ENCODE measurements around the gene TBPL2.
"Not testable (repeated sequence)": the region's sequence is repeated elsewhere in the genome, so short reads cannot be mapped to it uniquely, and the experiment has no call there.

Gene TBPL2

GRCh38 chr14:55399852-55400251, 40.6 kb downstream of the TBPL2 start:
- DNase-seq = no peak

GRCh38 chr14:55399183-55399582, 41.2 kb downstream of the TBPL2 start:
- DNase-seq = no peak

- DNase-seq = no peak
Observed at GRCh38 chr14:55398679-55399078, 41.7 kb downstream of the TBPL2 start.

GRCh38 chr14:55389330-55389729, 51.1 kb downstream of the TBPL2 start:
- no peak for DNase-seq

GRCh38 chr14:55388160-55388559, 52.3 kb downstream of the TBPL2 start:
- no peak for DNase-seq

GRCh38 chr14:55387121-55387520, 53.3 kb downstream of the TBPL2 start:
- no peak for DNase-seq

GRCh38 chr14:55386037-55386808, 54.2 kb downstream of the TBPL2 start:
- DNase-seq = no peak

GRCh38 chr14:55384536-55384935, 55.9 kb downstream of the TBPL2 start:
- DNase-seq = no peak

- DNase-seq = no peak
Observed at GRCh38 chr14:55383541-55384140, 56.8 kb downstream of the TBPL2 start.

GRCh38 chr14:55383056-55383466, 57.4 kb downstream of the TBPL2 start:
- not testable (repeated sequence) for DNase-seq

GRCh38 chr14:55382483-55382882, 57.9 kb downstream of the TBPL2 start:
- no peak for DNase-seq

- DNase-seq = no peak
Observed at GRCh38 chr14:55381561-55381960, 58.9 kb downstream of the TBPL2 start.

- DNase-seq = no peak
Observed at GRCh38 chr14:55381040-55381439, 59.4 kb downstream of the TBPL2 start.

GRCh38 chr14:55377236-55377635, 63.2 kb downstream of the TBPL2 start:
- DNase-seq = no peak

GRCh38 chr14:55374771-55375170, 65.6 kb downstream of the TBPL2 start:
- no peak for DNase-seq

GRCh38 chr14:55373784-55374705, 66.4 kb downstream of the TBPL2 start:
- DNase-seq = no peak

GRCh38 chr14:55372825-55373224, 67.6 kb downstream of the TBPL2 start:
- no peak for DNase-seq

- DNase-seq = no peak
Observed at GRCh38 chr14:55372423-55372822, 68.0 kb downstream of the TBPL2 start.

GRCh38 chr14:55370883-55371455, 69.4 kb downstream of the TBPL2 start:
- no peak for DNase-seq

GRCh38 chr14:55366271-55366670, 74.1 kb downstream of the TBPL2 start:
- DNase-seq = no peak

Data from COR-L47 (cell line).